Testis (tissue), 2 donors: ENCODE results near the gene MAGEA3.
"Not testable (repeated sequence)": the region's sequence is repeated elsewhere in the genome, so short reads cannot be mapped to it uniquely, and the experiment has no call there.

Experiments used
- CTCF ChIP-seq, 3 experiments: fragments of 450-650 bp in 2 of 3; fragments of 200-600 bp in 1 of 3; sonication (generic) in 1 of 3; IDR thresholded peaks; one replicate each; pipeline ENCODE4 v1.5.1; 2016 to 2019; ENCODE audit warnings: antibody characterized with exemption in 3 of 3, mild to moderate bottlenecking in 2 of 3, moderate library complexity in 1 of 3
- POLR2A ChIP-seq: fragments of 450-650 bp; IDR thresholded peaks from one replicate; pipeline ENCODE4 v1.6.1; 2017; ENCODE audit warnings: antibody characterized with exemption, mild to moderate bottlenecking, moderate library complexity

GRCh38 chrX:152713195-152713594 lies 14.6 kb downstream of the MAGEA3 start:
- not testable (repeated sequence) for TF ChIP-seq CTCF (IDR thresholded peaks at IDR 0.05); POLR2A
